ENCODE data around the gene NEDD8. TPM values are rescaled to one million over a fixed set of nuclear protein-coding genes. Genes with fewer than 3 reads are reported as not detected.
A peak's percentile ranks its signal among the peaks of the same experiment; 100 is the strongest.
"Not testable (repeated sequence)": the region's sequence is repeated elsewhere in the genome, so short reads cannot be mapped to it uniquely, and the experiment has no call there.

The NEDD8 gene
- total RNA-seq, 1 donor from 2014 or later: 251 TPM

DNA sequence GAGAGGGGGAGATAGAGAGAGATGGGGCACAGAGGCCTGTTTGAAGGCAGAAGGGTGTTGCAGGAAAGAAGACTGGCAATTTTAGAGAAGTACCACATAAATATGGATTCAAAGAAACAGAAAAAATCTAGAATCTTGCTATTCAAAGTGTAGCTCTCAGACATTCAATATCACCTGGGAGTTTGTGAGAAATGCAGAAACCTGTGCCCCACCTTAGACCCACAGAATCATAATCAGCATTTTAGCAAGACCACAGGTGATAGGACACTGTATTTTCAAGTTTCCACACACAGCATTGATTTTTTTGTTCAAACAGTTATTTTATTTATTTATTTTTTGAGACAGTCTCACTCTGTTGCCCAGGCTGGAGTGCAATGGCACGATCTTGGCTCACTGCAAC, 3.3 kb downstream of the NEDD8 start:
- H3K27me3 ChIP-seq (ENCODE audit: insufficient read depth, low read length): no peaks in the 10 kb centered on the region
- H3K27ac Mint-ChIP-seq (ENCODE audit: unreplicated experiment): peak overlapping the region; percentile 69
- H3K4me3 ChIP-seq (ENCODE audit: insufficient read depth, low read depth, low read length): no peak overlapping the region
- peaks cover 2% of the 10 kb centered on the region for H3K36me3 Mint-ChIP-seq (ENCODE audit: low read depth, unreplicated experiment)
- H3K4me1 Mint-ChIP-seq (ENCODE audit: low read depth, unreplicated experiment): peaks cover 13% of the 10 kb centered on the region
- DNase-seq (ENCODE audit: low read depth): no peak
- H3K9ac ChIP-seq (ENCODE audit: low read length): no peak overlapping the region
- H3K4me2 ChIP-seq (ENCODE audit: low read length): no peak overlapping the region
- H3K9me3 Mint-ChIP-seq (ENCODE audit: unreplicated experiment): no peaks in the 10 kb centered on the region
- H3K4me1 ChIP-seq (ENCODE audit: insufficient read depth, low read length): peaks cover 18% of the 10 kb centered on the region
- H3K9me3 ChIP-seq (ENCODE audit: insufficient read depth, low read depth, low read length): no peaks in the 10 kb centered on the region
- no peak overlapping the region for H2AFZ ChIP-seq (ENCODE audit: low read depth, low read length)
- no peak for FAIRE-seq
- no peak for TF ChIP-seq EZH2 (IDR thresholded peaks at IDR 0.05; ENCODE audit: insufficient read depth, low read length)
- TF ChIP-seq, protein P1, sequence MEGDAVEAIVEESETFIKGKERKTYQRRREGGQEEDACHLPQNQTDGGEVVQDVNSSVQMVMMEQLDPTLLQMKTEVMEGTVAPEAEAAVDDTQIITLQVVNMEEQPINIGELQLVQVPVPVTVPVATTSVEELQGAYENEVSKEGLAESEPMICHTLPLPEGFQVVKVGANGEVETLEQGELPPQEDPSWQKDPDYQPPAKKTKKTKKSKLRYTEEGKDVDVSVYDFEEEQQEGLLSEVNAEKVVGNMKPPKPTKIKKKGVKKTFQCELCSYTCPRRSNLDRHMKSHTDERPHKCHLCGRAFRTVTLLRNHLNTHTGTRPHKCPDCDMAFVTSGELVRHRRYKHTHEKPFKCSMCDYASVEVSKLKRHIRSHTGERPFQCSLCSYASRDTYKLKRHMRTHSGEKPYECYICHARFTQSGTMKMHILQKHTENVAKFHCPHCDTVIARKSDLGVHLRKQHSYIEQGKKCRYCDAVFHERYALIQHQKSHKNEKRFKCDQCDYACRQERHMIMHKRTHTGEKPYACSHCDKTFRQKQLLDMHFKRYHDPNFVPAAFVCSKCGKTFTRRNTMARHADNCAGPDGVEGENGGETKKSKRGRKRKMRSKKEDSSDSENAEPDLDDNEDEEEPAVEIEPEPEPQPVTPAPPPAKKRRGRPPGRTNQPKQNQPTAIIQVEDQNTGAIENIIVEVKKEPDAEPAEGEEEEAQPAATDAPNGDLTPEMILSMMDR (IDR thresholded peaks at IDR 0.05; ENCODE audit: insufficient read depth, low read depth, low read length): no peak
- no peaks in the 10 kb centered on the region for H3K27me3 Mint-ChIP-seq (ENCODE audit: low read depth, unreplicated experiment)
- peaks cover 80% of the 10 kb centered on the region for H3K79me2 ChIP-seq (ENCODE audit: insufficient read depth, low read length)
- no peak overlapping the region for H3K27ac ChIP-seq (ENCODE audit: low read depth, low read length)
- no peaks in the 10 kb centered on the region for H3K36me3 ChIP-seq (ENCODE audit: insufficient read depth, low read length)
- H3K4me3 Mint-ChIP-seq (ENCODE audit: unreplicated experiment): no peak overlapping the region
- peaks cover 3% of the 10 kb centered on the region for H4K20me1 ChIP-seq (ENCODE audit: insufficient read depth, low read length)

DNA sequence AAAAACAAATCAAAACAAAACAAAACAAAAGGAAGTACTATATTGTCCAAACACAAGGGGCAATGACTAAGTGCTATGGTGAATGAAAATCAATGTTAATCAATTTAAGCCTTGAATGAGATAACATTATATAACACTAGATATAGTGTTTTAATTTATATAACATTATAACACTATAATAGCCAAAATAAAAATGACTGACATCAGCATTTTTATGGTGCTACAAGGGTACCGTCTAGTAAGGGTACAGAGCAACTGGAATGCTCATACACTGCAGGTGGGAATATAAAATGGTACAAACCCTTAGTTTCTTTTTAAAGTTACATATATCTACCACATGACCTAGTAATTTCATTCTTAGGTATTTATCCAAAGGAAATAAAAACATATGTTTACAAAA, 5.7 kb downstream of the NEDD8 start:
- no peak for TF ChIP-seq EZH2 (IDR thresholded peaks at IDR 0.05; ENCODE audit: insufficient read depth, low read length)
- TF ChIP-seq, protein P1 (IDR thresholded peaks at IDR 0.05; ENCODE audit: insufficient read depth, low read depth, low read length): no peak
- Histone ChIP-seq H3K36me3 (ENCODE audit: insufficient read depth, low read length) (no peaks in the 10 kb centered on the region), H3K27me3 (ENCODE audit: insufficient read depth, low read length) (no peaks in the 10 kb centered on the region), H4K20me1 (ENCODE audit: insufficient read depth, low read length) (peaks cover 3% of the 10 kb centered on the region), H3K4me2 (ENCODE audit: low read length) (no peak overlapping the region), H2AFZ (ENCODE audit: low read depth, low read length) (no peak overlapping the region), H3K4me3 (ENCODE audit: insufficient read depth, low read depth, low read length) (no peak overlapping the region), H3K4me1 (ENCODE audit: insufficient read depth, low read length) (peaks cover 7% of the 10 kb centered on the region), H3K9ac (ENCODE audit: low read length) (no peak overlapping the region), H3K27ac (ENCODE audit: low read depth, low read length) (no peak overlapping the region), H3K79me2 (ENCODE audit: insufficient read depth, low read length) (peaks cover 83% of the 10 kb centered on the region), H3K9me3 (ENCODE audit: insufficient read depth, low read depth, low read length) (no peaks in the 10 kb centered on the region)
- H3K4me3 Mint-ChIP-seq (ENCODE audit: unreplicated experiment): no peak overlapping the region
- no peaks in the 10 kb centered on the region for H3K9me3 Mint-ChIP-seq (ENCODE audit: unreplicated experiment)
- H3K4me1 Mint-ChIP-seq (ENCODE audit: low read depth, unreplicated experiment): peaks cover 10% of the 10 kb centered on the region
- peaks cover 2% of the 10 kb centered on the region for H3K36me3 Mint-ChIP-seq (ENCODE audit: low read depth, unreplicated experiment)
- DNase-seq (ENCODE audit: low read depth) (no peak), FAIRE-seq (no peak)
- H3K27me3 Mint-ChIP-seq (ENCODE audit: low read depth, unreplicated experiment): no peaks in the 10 kb centered on the region
- no peak overlapping the region for H3K27ac Mint-ChIP-seq (ENCODE audit: unreplicated experiment)

DNA sequence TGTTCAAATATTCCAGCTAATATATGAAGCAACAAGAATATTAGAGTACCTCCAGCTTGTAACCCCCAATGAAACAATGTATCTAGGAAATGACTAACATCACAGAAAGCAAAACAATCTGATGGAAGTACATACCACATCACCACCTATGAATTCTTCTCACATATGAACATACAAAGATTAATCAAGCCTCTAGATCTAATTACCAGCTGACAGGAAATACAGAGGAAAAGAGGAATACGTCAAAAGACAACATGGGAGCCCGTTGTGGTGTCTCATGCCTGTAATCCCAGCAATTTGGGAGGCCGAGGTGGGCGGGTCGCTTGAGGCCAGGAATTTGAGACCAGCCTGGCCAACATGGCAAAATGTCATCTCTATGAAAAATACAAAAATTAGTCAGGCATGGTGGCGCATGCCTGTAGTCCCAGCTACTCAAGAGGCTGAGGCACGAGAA, 7.5 kb downstream of the NEDD8 start:
- Histone ChIP-seq H3K9ac (ENCODE audit: low read length) (peak overlapping the region; percentile 44), H4K20me1 (ENCODE audit: insufficient read depth, low read length) (peaks cover 8% of the 10 kb centered on the region), H3K4me2 (ENCODE audit: low read length) (peak overlapping the region; percentile 52), H2AFZ (ENCODE audit: low read depth, low read length) (no peak overlapping the region), H3K79me2 (ENCODE audit: insufficient read depth, low read length) (peaks cover 86% of the 10 kb centered on the region), H3K36me3 (ENCODE audit: insufficient read depth, low read length) (no peaks in the 10 kb centered on the region), H3K27me3 (ENCODE audit: insufficient read depth, low read length) (no peaks in the 10 kb centered on the region), H3K4me1 (ENCODE audit: insufficient read depth, low read length) (peaks cover 7% of the 10 kb centered on the region), H3K9me3 (ENCODE audit: insufficient read depth, low read depth, low read length) (no peaks in the 10 kb centered on the region), H3K27ac (ENCODE audit: low read depth, low read length) (peak overlapping the region; percentile 70), H3K4me3 (ENCODE audit: insufficient read depth, low read depth, low read length) (no peak overlapping the region)
- FAIRE-seq (peak; percentile 75), DNase-seq (ENCODE audit: low read depth) (peak; percentile 95)
- H3K4me3 Mint-ChIP-seq (ENCODE audit: unreplicated experiment): peak overlapping the region; percentile 3
- peaks cover 8% of the 10 kb centered on the region for H3K4me1 Mint-ChIP-seq (ENCODE audit: low read depth, unreplicated experiment)
- no peaks in the 10 kb centered on the region for H3K9me3 Mint-ChIP-seq (ENCODE audit: unreplicated experiment)
- TF ChIP-seq, protein P1 (IDR thresholded peaks at IDR 0.05; ENCODE audit: insufficient read depth, low read depth, low read length): no peak
- TF ChIP-seq EZH2 (IDR thresholded peaks at IDR 0.05; ENCODE audit: insufficient read depth, low read length): no peak
- H3K27me3 Mint-ChIP-seq (ENCODE audit: low read depth, unreplicated experiment): no peaks in the 10 kb centered on the region
- peaks cover 2% of the 10 kb centered on the region for H3K36me3 Mint-ChIP-seq (ENCODE audit: low read depth, unreplicated experiment)
- H3K27ac Mint-ChIP-seq (ENCODE audit: unreplicated experiment): peak overlapping the region; percentile 55

DNA sequence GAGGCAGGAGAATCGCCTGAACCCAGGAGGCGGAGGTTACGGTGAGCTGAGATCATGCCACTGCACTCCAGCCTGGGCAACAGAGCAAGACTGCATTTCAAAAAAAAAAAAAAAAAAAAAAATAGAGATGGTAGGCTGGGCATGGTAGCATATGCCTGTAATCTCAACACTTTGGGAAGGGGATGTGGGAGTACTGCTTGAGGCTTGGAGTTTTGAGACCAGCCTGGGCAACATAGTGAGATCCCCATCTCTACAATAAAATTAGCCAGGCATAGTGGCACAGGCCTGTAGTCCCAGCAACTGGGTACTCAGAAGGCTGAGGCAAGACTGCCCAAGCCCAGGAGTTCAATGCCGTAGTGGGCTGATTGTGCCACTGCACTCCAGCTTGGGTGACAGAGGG, 9.2 kb downstream of the NEDD8 start:
- not testable (repeated sequence) for H3K27ac ChIP-seq (ENCODE audit: low read depth, low read length); DNase-seq (ENCODE audit: low read depth); H3K4me3 ChIP-seq (ENCODE audit: insufficient read depth, low read depth, low read length); H3K27me3 ChIP-seq (ENCODE audit: insufficient read depth, low read length); H3K9ac ChIP-seq (ENCODE audit: low read length); H3K4me2 ChIP-seq (ENCODE audit: low read length); H3K4me1 Mint-ChIP-seq (ENCODE audit: low read depth, unreplicated experiment); H4K20me1 ChIP-seq (ENCODE audit: insufficient read depth, low read length); H3K9me3 ChIP-seq (ENCODE audit: insufficient read depth, low read depth, low read length); H3K27ac Mint-ChIP-seq (ENCODE audit: unreplicated experiment); H3K9me3 Mint-ChIP-seq (ENCODE audit: unreplicated experiment); H3K27me3 Mint-ChIP-seq (ENCODE audit: low read depth, unreplicated experiment); H2AFZ ChIP-seq (ENCODE audit: low read depth, low read length); H3K4me3 Mint-ChIP-seq (ENCODE audit: unreplicated experiment); H3K36me3 ChIP-seq (ENCODE audit: insufficient read depth, low read length); H3K4me1 ChIP-seq (ENCODE audit: insufficient read depth, low read length); FAIRE-seq; H3K36me3 Mint-ChIP-seq (ENCODE audit: low read depth, unreplicated experiment)
- H3K79me2 ChIP-seq (ENCODE audit: insufficient read depth, low read length): peaks cover 86% of the 10 kb centered on the region

All from astrocyte (in vitro differentiated cells and primary cell).